Activated CD4-positive, alpha-beta T cell treated with anti-CD3 and anti-CD28 coated beads, Interleukin-2, amount 10 ng/mL, durations not matched to agents 7 days and 5 days (primary cell): ENCODE results near the gene CRIP3. TPM values are rescaled to one million over a fixed set of nuclear protein-coding genes. Genes with fewer than 3 reads are reported as not detected.

Experiments used
- CTCF ChIA-PET: fragments of 350-600 bp; sonication (Branson Sonifier 250); formaldehyde crosslinking; loops from one replicate; lab custom pipeline; 2021; ENCODE audit warnings: antibody characterized with exemption; lab: Charles Lee
- POLR2A ChIA-PET: fragments of 350-600 bp; sonication (Branson Sonifier 250); formaldehyde crosslinking; loops from one replicate; lab custom pipeline; 2021; ENCODE audit warnings: antibody characterized with exemption; lab: Charles Lee
- DNase-seq: peaks from one replicate; pipeline ENCODE4 v3.0.0-alpha.2; 2020
- H3K27ac Mint-ChIP-seq: one replicate; pipeline ENCODE4 v1.8.0; 2021; ENCODE audit warnings: mild to moderate bottlenecking, moderate library complexity, mixed read lengths
- H3K27me3 Mint-ChIP-seq: one replicate; pipeline ENCODE4 v1.8.0; 2021; ENCODE audit warnings: mixed read lengths
- H3K36me3 Mint-ChIP-seq: one replicate; pipeline ENCODE4 v1.8.0; 2021; ENCODE audit warnings: low read depth, mixed read lengths
- H3K4me1 Mint-ChIP-seq: one replicate; pipeline ENCODE4 v1.8.0; 2021; ENCODE audit warnings: mixed read lengths
- H3K4me3 Mint-ChIP-seq: one replicate; pipeline ENCODE4 v1.8.0; 2021; ENCODE audit warnings: mild to moderate bottlenecking, moderate library complexity, mixed read lengths
- H3K9me3 Mint-ChIP-seq: one replicate; pipeline ENCODE4 v1.8.0; 2021; ENCODE audit warnings: mixed read lengths
- total RNA-seq, 2 experiments: library from RNA; stranded (reverse); gene quantifications; one replicate each; pipeline ENCODE4 v1.2.3, GENCODE V29; 2021

The CRIP3 gene
- total RNA-seq, 2 experiments from 2014 or later: 0.67 TPM; not detected in 1

DNA sequence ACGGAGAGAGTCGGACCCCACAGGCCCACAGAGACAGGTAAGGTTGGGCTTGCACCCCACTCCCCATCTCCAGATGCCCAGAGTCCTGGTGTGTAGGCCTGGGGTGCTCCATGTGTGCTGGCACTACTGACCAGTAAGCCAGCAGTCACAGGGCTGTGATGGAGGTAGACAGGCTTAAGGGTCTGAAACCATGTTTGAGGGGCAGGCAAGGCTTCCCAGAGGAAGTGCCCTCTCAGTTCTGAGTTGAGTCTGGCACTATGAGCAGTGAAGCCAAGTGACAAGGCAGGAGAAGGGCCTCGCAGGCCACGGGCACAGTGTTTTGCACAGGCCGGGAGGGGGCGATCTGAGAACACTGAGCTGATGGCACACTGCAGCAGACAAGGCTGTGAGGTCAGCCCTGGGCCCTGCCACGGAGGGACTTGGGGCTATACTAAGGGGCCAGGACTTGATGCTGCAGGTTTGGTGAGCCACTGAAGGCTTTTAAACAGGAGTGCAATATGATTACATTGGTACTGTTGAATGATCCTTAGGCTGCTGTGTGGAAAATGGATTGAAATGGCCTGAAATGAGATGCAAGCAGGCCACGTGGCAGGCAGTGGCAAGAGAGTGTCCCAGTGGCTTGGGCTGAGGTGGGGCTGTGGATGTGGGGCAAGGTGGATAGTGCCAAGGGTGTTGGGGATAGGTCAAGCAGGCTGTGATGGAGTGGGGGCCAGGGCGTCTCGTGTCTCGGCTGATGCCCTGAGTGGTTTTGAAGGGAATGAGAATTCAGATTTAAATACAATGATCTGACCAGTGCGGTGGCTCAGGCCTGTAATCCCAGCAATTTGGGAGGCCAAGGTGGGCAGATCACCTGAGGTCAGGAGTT is 45.1 kb downstream of the CRIP3 start:
- H3K4me3 Mint-ChIP-seq: no peak overlapping the region
- ChIA-PET POLR2A (no interaction called here), CTCF (interaction anchor here (0.6 to 1.8 kb wide), 13 partner anchors 9 to 258 kb away, joined by 3 to 8 read pairs (median 3); partner anchors contain the start of gene LRRC73)
- peak; percentile 84 for DNase-seq
- H3K9me3 Mint-ChIP-seq: no peaks in the 10 kb centered on the region
- H3K4me1 Mint-ChIP-seq: no peaks in the 10 kb centered on the region
- H3K36me3 Mint-ChIP-seq: no peaks in the 10 kb centered on the region
- no peak overlapping the region for H3K27ac Mint-ChIP-seq
- peaks cover 5% of the 10 kb centered on the region for H3K27me3 Mint-ChIP-seq

DNA sequence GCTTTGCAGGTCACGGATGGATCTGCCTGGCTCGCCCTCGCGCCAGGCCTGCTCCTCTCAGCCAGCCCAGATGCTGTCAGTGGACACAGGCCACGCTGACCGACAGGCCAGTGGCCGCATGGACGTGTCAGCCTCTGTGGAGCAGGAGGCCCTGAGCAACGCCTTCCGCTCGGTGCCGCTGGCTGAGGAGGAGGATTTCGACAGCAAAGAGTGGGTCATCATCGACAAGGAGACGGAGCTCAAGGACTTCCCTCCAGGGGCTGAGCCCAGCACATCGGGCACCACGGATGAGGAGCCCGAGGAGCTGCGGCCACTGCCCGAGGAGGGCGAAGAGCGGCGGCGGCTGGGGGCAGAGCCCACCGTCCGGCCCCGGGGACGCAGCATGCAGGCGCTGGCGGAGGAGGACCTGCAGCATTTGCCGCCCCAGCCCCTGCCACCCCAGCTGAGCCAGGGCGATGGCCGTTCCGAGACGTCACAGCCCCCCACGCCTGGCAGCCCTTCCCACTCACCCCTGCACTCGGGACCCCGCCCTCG is 45.8 kb downstream of the CRIP3 start:
- peaks cover 2% of the 10 kb centered on the region for H3K27me3 Mint-ChIP-seq
- CTCF ChIA-PET: interaction anchor here (0.6 to 1.8 kb wide), 10 partner anchors 10 to 258 kb away, joined by 3 to 8 read pairs (median 3); partner anchors contain the start of gene LRRC73
- H3K9me3 Mint-ChIP-seq: no peaks in the 10 kb centered on the region
- no peak for DNase-seq
- POLR2A ChIA-PET: no interaction called here
- H3K4me1 Mint-ChIP-seq: no peaks in the 10 kb centered on the region
- no peak overlapping the region for H3K27ac Mint-ChIP-seq
- no peak overlapping the region for H3K4me3 Mint-ChIP-seq
- H3K36me3 Mint-ChIP-seq: no peaks in the 10 kb centered on the region

GRCh38 chr6:43262000-43262779 is 46.4 kb downstream of the CRIP3 start:
- Mint-ChIP-seq H3K4me3 (no peak overlapping the region), H3K4me1 (no peaks in the 10 kb centered on the region), H3K27ac (no peak overlapping the region), H3K9me3 (no peaks in the 10 kb centered on the region), H3K36me3 (no peaks in the 10 kb centered on the region), H3K27me3 (no peaks in the 10 kb centered on the region)
- CTCF ChIA-PET: interaction anchor here (1.0 to 1.1 kb wide), 3 partner anchors 10 to 31 kb away, joined by 3 read pairs; no protein-coding TSS in a partner anchor
- DNase-seq: no peak
- POLR2A ChIA-PET: no interaction called here

- no peak for DNase-seq
- no peaks in the 10 kb centered on the region for H3K36me3 Mint-ChIP-seq
- H3K4me3 Mint-ChIP-seq: no peak overlapping the region
- H3K9me3 Mint-ChIP-seq: no peaks in the 10 kb centered on the region
- POLR2A ChIA-PET: no interaction called here
- no peaks in the 10 kb centered on the region for H3K4me1 Mint-ChIP-seq
- CTCF ChIA-PET: no interaction called here
- H3K27ac Mint-ChIP-seq: no peak overlapping the region
- H3K27me3 Mint-ChIP-seq: no peaks in the 10 kb centered on the region
These were observed 47.4 kb downstream of the CRIP3 start for GRCh38 chr6:43261198-43261597.

DNA sequence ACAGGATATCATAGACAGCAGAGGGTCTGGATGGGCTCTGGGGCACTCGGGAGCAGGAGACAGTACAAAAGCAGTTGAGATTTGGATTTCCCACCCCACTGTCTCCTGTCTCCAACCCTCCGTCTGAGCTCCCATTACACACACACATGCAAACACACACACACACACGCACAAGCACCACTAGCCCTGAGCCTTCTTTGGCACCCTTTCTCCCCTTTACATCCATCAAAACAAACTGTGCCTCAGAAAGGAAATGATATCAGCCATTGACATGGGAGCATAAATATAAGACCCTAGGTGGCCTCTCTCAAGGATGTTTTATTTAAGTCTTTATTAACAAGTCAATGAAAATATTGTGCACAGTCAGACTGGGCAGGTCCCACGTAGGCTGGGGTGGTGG is 47.8 kb downstream of the CRIP3 start:
- ChIA-PET CTCF (no interaction called here), POLR2A (no interaction called here)
- H3K9me3 Mint-ChIP-seq: no peaks in the 10 kb centered on the region
- H3K27me3 Mint-ChIP-seq: no peaks in the 10 kb centered on the region
- H3K27ac Mint-ChIP-seq: no peak overlapping the region
- DNase-seq: no peak
- no peaks in the 10 kb centered on the region for H3K36me3 Mint-ChIP-seq
- no peak overlapping the region for H3K4me3 Mint-ChIP-seq
- H3K4me1 Mint-ChIP-seq: no peaks in the 10 kb centered on the region

- DNase-seq: no peak
- Mint-ChIP-seq H3K4me1 (no peaks in the 10 kb centered on the region), H3K36me3 (no peaks in the 10 kb centered on the region), H3K27ac (no peak overlapping the region), H3K4me3 (no peak overlapping the region), H3K27me3 (no peaks in the 10 kb centered on the region), H3K9me3 (no peaks in the 10 kb centered on the region)
- POLR2A ChIA-PET: no interaction called here
- CTCF ChIA-PET: interaction anchor here (0.6 kb wide), 1 partner anchor 18 kb away, joined by 3 read pairs; no protein-coding TSS in a partner anchor
These were observed 49.6 kb downstream of the CRIP3 start for GRCh38 chr6:43258807-43259686.

GRCh38 chr6:43258180-43258579 is 50.4 kb downstream of the CRIP3 start:
- H3K9me3 Mint-ChIP-seq: no peaks in the 10 kb centered on the region
- no peaks in the 10 kb centered on the region for H3K36me3 Mint-ChIP-seq
- DNase-seq: no peak
- H3K27me3 Mint-ChIP-seq: peaks cover under 1% of the 10 kb centered on the region
- H3K4me1 Mint-ChIP-seq: no peaks in the 10 kb centered on the region
- ChIA-PET POLR2A (no interaction called here), CTCF (interaction anchor here (0.6 kb wide), 1 partner anchor 559 kb away, joined by 3 read pairs; no protein-coding TSS in a partner anchor)
- no peak overlapping the region for H3K27ac Mint-ChIP-seq
- H3K4me3 Mint-ChIP-seq: no peak overlapping the region

GRCh38 chr6:43257367-43258145 is 51.1 kb downstream of the CRIP3 start:
- DNase-seq: no peak
- H3K4me3 Mint-ChIP-seq: no peak overlapping the region
- POLR2A ChIA-PET: no interaction called here
- H3K36me3 Mint-ChIP-seq: no peaks in the 10 kb centered on the region
- H3K4me1 Mint-ChIP-seq: no peaks in the 10 kb centered on the region
- no peaks in the 10 kb centered on the region for H3K9me3 Mint-ChIP-seq
- peaks cover 5% of the 10 kb centered on the region for H3K27me3 Mint-ChIP-seq
- H3K27ac Mint-ChIP-seq: no peak overlapping the region
- CTCF ChIA-PET: interaction anchor here (0.6 to 1.3 kb wide), 2 partner anchors 15 to 558 kb away, joined by 3 read pairs; no protein-coding TSS in a partner anchor

GRCh38 chr6:43256670-43257366 is 51.8 kb downstream of the CRIP3 start:
- no peak for DNase-seq
- CTCF ChIA-PET: interaction anchor here (1.3 to 1.4 kb wide), 3 partner anchors 8 to 27 kb away, joined by 3 to 4 read pairs (median 4); no protein-coding TSS in a partner anchor
- Mint-ChIP-seq H3K27me3 (peaks cover 8% of the 10 kb centered on the region), H3K9me3 (no peaks in the 10 kb centered on the region), H3K4me1 (no peaks in the 10 kb centered on the region), H3K4me3 (no peak overlapping the region), H3K27ac (no peak overlapping the region), H3K36me3 (no peaks in the 10 kb centered on the region)
- POLR2A ChIA-PET: no interaction called here
